8988T (cell line): Measurements from ENCODE around the gene PRDX2.
"Not testable (repeated sequence)": the region's sequence is repeated elsewhere in the genome, so short reads cannot be mapped to it uniquely, and the experiment has no call there.

Source experiments
- DNase-seq: peaks from one replicate; pipeline ENCODE4 v3.0.0; 2011

The PRDX2 gene

GRCh38 chr19:12801466-12802266, at the start of gene PRDX2, which contains the start of gene THSD8:
Gene PRDX2, minus strand, starts transcription at chr19:12801800. Its CDS starts 539 bp downstream, at chr19:12801261.
Gene THSD8, plus strand, starts transcription at chr19:12802069. Its CDS starts 3 bp downstream, at chr19:12802072.
- peak; percentile 65 for DNase-seq

- DNase-seq: peak; percentile 63
Measured at GRCh38 chr19:12847159-12848139, 45.8 kb upstream of the PRDX2 start.

GRCh38 chr19:12846613-12847012, 45.0 kb upstream of the PRDX2 start:
- DNase-seq: not testable (repeated sequence)

GRCh38 chr19:12843999-12844732, 42.6 kb upstream of the PRDX2 start:
- DNase-seq: no peak

GRCh38 chr19:12843328-12843727, 41.7 kb upstream of the PRDX2 start:
- no peak for DNase-seq

GRCh38 chr19:12842511-12842910, 40.9 kb upstream of the PRDX2 start:
- no peak for DNase-seq

GRCh38 chr19:12841094-12841493, 39.5 kb upstream of the PRDX2 start:
- DNase-seq: no peak

- no peak for DNase-seq
Measured at GRCh38 chr19:12840091-12841079, 38.8 kb upstream of the PRDX2 start.

GRCh38 chr19:12838886-12839756, 37.5 kb upstream of the PRDX2 start:
- no peak for DNase-seq

GRCh38 chr19:12838182-12838885, 36.7 kb upstream of the PRDX2 start, which contains the start of gene MAST1:
Gene MAST1, plus strand, starts transcription at chr19:12838515. Its CDS starts 58 bp downstream, at chr19:12838573.
- peak; percentile 82 for DNase-seq

- DNase-seq: no peak
Measured at GRCh38 chr19:12837225-12837624, 35.6 kb upstream of the PRDX2 start.

- no peak for DNase-seq
Measured at GRCh38 chr19:12836529-12836863, 34.9 kb upstream of the PRDX2 start.

- DNase-seq: no peak
Measured at GRCh38 chr19:12834976-12835757, 33.6 kb upstream of the PRDX2 start.

- no peak for DNase-seq
Measured at GRCh38 chr19:12834566-12834943, 33.0 kb upstream of the PRDX2 start, which contains the start of gene RTBDN. Gene RTBDN, minus strand, starts transcription at chr19:12834579. Its CDS starts 4,600 bp downstream, at chr19:12829979.

- DNase-seq: peak; percentile 72
Measured at GRCh38 chr19:12833738-12834565, 32.4 kb upstream of the PRDX2 start.

GRCh38 chr19:12833418-12833737, 31.8 kb upstream of the PRDX2 start:
- no peak for DNase-seq

GRCh38 chr19:12828494-12828893, 26.9 kb upstream of the PRDX2 start:
- DNase-seq: no peak
